ENCODE data around the gene ABHD13. TPM values are rescaled to one million over a fixed set of nuclear protein-coding genes. Genes with fewer than 3 reads are reported as not detected.

ABHD13 gene
- total RNA-seq, 3 donors from 2014 or later (not counting 1 experiment from before 2014, with no cell fraction given), result 12.3 to 14.7 (median 12.9) TPM

DNA sequence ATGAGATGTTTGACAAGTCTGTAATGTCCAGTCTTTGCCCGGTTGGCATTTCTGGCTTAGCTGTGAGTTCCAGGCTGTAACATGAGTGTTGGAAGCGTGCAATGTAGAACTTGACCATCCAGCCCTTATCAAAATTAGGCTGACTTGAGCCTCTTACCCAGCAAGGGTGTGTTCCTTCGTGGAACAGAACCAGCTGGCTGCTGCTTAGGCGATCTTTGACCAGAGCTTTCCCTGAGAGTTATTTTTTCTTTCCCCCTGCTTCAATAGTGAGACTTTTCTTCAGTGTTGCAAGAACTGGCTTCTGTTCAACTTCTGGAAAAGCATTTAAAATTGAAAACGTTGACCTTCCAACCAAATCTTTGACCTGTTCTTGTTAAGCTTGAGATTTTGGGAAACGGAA lies 57.9 kb downstream of the ABHD13 start:
- TF ChIP-seq, protein P1, sequence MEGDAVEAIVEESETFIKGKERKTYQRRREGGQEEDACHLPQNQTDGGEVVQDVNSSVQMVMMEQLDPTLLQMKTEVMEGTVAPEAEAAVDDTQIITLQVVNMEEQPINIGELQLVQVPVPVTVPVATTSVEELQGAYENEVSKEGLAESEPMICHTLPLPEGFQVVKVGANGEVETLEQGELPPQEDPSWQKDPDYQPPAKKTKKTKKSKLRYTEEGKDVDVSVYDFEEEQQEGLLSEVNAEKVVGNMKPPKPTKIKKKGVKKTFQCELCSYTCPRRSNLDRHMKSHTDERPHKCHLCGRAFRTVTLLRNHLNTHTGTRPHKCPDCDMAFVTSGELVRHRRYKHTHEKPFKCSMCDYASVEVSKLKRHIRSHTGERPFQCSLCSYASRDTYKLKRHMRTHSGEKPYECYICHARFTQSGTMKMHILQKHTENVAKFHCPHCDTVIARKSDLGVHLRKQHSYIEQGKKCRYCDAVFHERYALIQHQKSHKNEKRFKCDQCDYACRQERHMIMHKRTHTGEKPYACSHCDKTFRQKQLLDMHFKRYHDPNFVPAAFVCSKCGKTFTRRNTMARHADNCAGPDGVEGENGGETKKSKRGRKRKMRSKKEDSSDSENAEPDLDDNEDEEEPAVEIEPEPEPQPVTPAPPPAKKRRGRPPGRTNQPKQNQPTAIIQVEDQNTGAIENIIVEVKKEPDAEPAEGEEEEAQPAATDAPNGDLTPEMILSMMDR (IDR thresholded peaks at IDR 0.05), result no peak
- no peaks in the 10 kb centered on the region for H3K9me3 ChIP-seq (ENCODE audit: control insufficient read depth, insufficient read depth, low read length)
- ATAC-seq, result no peak

DNA sequence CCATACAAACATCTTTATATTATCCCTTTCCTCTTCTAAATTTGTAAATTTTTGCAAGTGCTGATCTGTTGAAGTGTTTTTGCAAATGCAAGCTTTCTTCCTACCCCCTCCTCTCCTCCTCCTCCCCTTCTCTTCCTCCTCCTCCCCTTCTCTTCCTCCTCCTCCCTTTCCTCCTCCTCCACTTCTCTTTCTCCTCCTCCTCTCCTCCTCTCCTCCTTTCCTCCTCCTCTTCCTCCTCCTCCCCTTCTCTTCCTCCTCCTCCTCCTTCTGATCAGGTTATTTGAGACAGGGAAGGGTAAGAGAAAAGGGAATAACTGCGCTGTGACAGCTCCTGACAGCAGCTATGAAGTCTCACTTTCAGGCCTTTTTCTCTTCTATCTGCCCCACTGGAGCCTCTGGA lies 60.3 kb downstream of the ABHD13 start:
- H3K36me3 Mint-ChIP-seq, result no peaks in the 10 kb centered on the region
- no peaks in the 10 kb centered on the region for H3K9me3 Mint-ChIP-seq
- H3K4me1 Mint-ChIP-seq, result peaks cover 0 to 6% of the 10 kb centered on the region in 2 donors
- Histone ChIP-seq H3K4me3 (ENCODE audit: low read length) (no peak overlapping the region), H3K27ac (ENCODE audit: low read length) (no peak overlapping the region), H3K4me1 (ENCODE audit: control insufficient read depth, insufficient read depth, low read length) (no peaks in the 10 kb centered on the region), H3K36me3 (ENCODE audit: control insufficient read depth, insufficient read depth, low read length) (no peaks in the 10 kb centered on the region), H3K9me3 (ENCODE audit: control insufficient read depth, insufficient read depth, low read length) (no peaks in the 10 kb centered on the region), H3K27me3 (ENCODE audit: control insufficient read depth, insufficient read depth, low read length) (no peaks in the 10 kb centered on the region)
- H3K27me3 Mint-ChIP-seq (ENCODE audit: low read depth in 2 of 2), result no peaks in the 10 kb centered on the region
- H3K27ac Mint-ChIP-seq, result no peak overlapping the region
- intact Hi-C loops (cut with micrococcal nuclease), result no loop called here
- H3K4me3 Mint-ChIP-seq, result no peak overlapping the region
- no CpG with 5 or more reads among the region's 1 CpG for WGBS (ENCODE audit: insufficient coverage)
- DNase-seq (no peak), ATAC-seq (no peak)
- TF ChIP-seq, protein P1 (IDR thresholded peaks at IDR 0.05), result no peak

More for the DNA sequence above, 57.9 kb downstream of the ABHD13 start:
- Mint-ChIP-seq H3K4me3 (no peak overlapping the region), H3K9me3 (no peaks in the 10 kb centered on the region), H3K27ac (no peak overlapping the region), H3K36me3 (no peaks in the 10 kb centered on the region), H3K27me3 (ENCODE audit: low read depth in 2 of 2) (no peaks in the 10 kb centered on the region), H3K4me1 (peaks cover 0 to 8% of the 10 kb centered on the region in 2 donors)
- H3K36me3 ChIP-seq (ENCODE audit: control insufficient read depth, insufficient read depth, low read length), result no peaks in the 10 kb centered on the region
- 87% methylated on average over 5 of the region's 6 CpGs for WGBS (ENCODE audit: insufficient coverage)
- no peaks in the 10 kb centered on the region for H3K4me1 ChIP-seq (ENCODE audit: control insufficient read depth, insufficient read depth, low read length)
- no peaks in the 10 kb centered on the region for H3K27me3 ChIP-seq (ENCODE audit: control insufficient read depth, insufficient read depth, low read length)
- H3K27ac ChIP-seq (ENCODE audit: low read length), result no peak overlapping the region
- DNase-seq, result no peak
- H3K4me3 ChIP-seq (ENCODE audit: low read length), result no peak overlapping the region
- intact Hi-C loops (cut with micrococcal nuclease), result no loop called here

DNA sequence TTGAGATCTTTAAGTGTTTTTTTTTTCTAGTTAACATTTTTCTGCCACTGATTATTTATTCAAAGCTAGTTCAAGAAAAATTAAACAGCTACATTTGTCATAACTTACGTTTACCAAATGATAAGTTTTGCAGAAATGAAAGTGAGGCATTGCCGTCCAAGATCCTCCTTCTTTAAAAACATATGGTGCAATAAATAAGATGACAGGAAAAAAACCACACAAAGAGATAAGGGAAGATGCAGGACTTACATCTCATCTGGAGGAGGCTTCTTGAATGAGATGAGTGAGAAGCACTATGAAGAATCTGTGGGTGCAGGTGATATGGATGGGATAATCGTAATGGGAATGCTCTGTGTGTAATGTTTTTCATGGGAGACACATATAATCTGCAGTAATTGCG lies 63.7 kb downstream of the ABHD13 start:
- WGBS (ENCODE audit: insufficient coverage), result 96% methylated on average over 2 of the region's 4 CpGs
- DNase-seq (no peak), ATAC-seq (no peak)
- no peaks in the 10 kb centered on the region for H3K4me1 ChIP-seq (ENCODE audit: control insufficient read depth, insufficient read depth, low read length)
- Mint-ChIP-seq H3K27me3 (ENCODE audit: low read depth in 2 of 2) (no peaks in the 10 kb centered on the region), H3K4me1 (peaks cover 0 to 6% of the 10 kb centered on the region in 2 donors), H3K9me3 (no peaks in the 10 kb centered on the region), H3K36me3 (no peaks in the 10 kb centered on the region), H3K27ac (no peak overlapping the region), H3K4me3 (no peak overlapping the region)
- intact Hi-C loops (cut with micrococcal nuclease), result no loop called here
- no peak overlapping the region for H3K4me3 ChIP-seq (ENCODE audit: low read length)
- no peaks in the 10 kb centered on the region for H3K36me3 ChIP-seq (ENCODE audit: control insufficient read depth, insufficient read depth, low read length)
- H3K27ac ChIP-seq (ENCODE audit: low read length), result no peak overlapping the region
- H3K9me3 ChIP-seq (ENCODE audit: control insufficient read depth, insufficient read depth, low read length), result no peaks in the 10 kb centered on the region
- TF ChIP-seq, protein P1 (IDR thresholded peaks at IDR 0.05), result no peak
- no peaks in the 10 kb centered on the region for H3K27me3 ChIP-seq (ENCODE audit: control insufficient read depth, insufficient read depth, low read length)

DNA sequence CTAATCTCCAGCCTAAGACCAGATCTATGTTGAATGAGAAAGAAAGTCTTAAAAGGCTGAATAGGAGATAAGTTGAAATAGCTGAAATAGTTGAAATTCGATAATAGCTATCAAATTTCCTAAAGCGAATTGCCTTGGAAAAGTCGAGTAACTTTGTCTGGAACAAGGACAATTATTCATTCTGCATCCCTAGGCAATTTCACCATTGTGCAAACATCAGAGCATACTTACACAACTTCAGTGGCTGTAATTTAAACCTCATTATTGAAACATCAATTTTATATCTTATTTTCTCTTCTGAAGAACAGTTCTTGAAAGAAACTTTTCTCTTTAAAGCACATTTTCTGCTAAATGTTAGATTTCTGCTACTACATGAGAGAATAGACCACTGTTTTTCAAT lies 64.9 kb downstream of the ABHD13 start:
- H3K9me3 ChIP-seq (ENCODE audit: control insufficient read depth, insufficient read depth, low read length), result no peaks in the 10 kb centered on the region
- H3K36me3 ChIP-seq (ENCODE audit: control insufficient read depth, insufficient read depth, low read length), result no peaks in the 10 kb centered on the region
- H3K27me3 Mint-ChIP-seq (ENCODE audit: low read depth in 2 of 2), result no peaks in the 10 kb centered on the region
- intact Hi-C loops (cut with micrococcal nuclease), result no loop called here
- H3K9me3 Mint-ChIP-seq, result no peaks in the 10 kb centered on the region
- DNase-seq (no peak), ATAC-seq (no peak)
- no peaks in the 10 kb centered on the region for H3K4me1 ChIP-seq (ENCODE audit: control insufficient read depth, insufficient read depth, low read length)
- no peak overlapping the region for H3K4me3 ChIP-seq (ENCODE audit: low read length)
- WGBS (ENCODE audit: insufficient coverage), result 80% methylated on average over 3 of the region's 3 CpGs
- H3K27me3 ChIP-seq (ENCODE audit: control insufficient read depth, insufficient read depth, low read length), result no peaks in the 10 kb centered on the region
- no peak overlapping the region for H3K27ac Mint-ChIP-seq
- peaks cover 0 to under 1% of the 10 kb centered on the region in 2 donors for H3K4me1 Mint-ChIP-seq
- H3K4me3 Mint-ChIP-seq, result no peak overlapping the region
- H3K27ac ChIP-seq (ENCODE audit: low read length), result no peak overlapping the region
- TF ChIP-seq, protein P1 (IDR thresholded peaks at IDR 0.05), result no peak
- H3K36me3 Mint-ChIP-seq, result no peaks in the 10 kb centered on the region
